GM18499 (cell line): ENCODE results near the gene NCOA7.
"Not testable (repeated sequence)": the region's sequence is repeated elsewhere in the genome, so short reads cannot be mapped to it uniquely, and the experiment has no call there.

ENCODE experiments used
- ATAC-seq: cut with Tn5 transposase; IDR thresholded peaks from one replicate; pipeline ENCODE4 v1.9.1; 2021; ENCODE audit warnings: moderate number of reproducible peaks; ENCODE audit not compliant: insufficient read depth, unreplicated experiment

NCOA7 gene

GRCh38 chr6:125957845-125958244 is 167.1 kb downstream of the NCOA7 start:
- no peak for ATAC-seq

- no peak for ATAC-seq
Observed at GRCh38 chr6:125959041-125959440, 168.3 kb downstream of the NCOA7 start.

GRCh38 chr6:125961117-125961516 is 170.4 kb downstream of the NCOA7 start:
- ATAC-seq: no peak

- no peak for ATAC-seq
Observed at GRCh38 chr6:125962900-125963497, 172.2 kb downstream of the NCOA7 start.

GRCh38 chr6:125963817-125964216 is 173.1 kb downstream of the NCOA7 start:
- no peak for ATAC-seq

- ATAC-seq: no peak
Observed at GRCh38 chr6:125966569-125966968, 175.8 kb downstream of the NCOA7 start.

GRCh38 chr6:125968493-125968892 is 177.7 kb downstream of the NCOA7 start:
- ATAC-seq: no peak

GRCh38 chr6:125970760-125971159 is 180.0 kb downstream of the NCOA7 start:
- no peak for ATAC-seq

- ATAC-seq: not testable (repeated sequence)
Observed at GRCh38 chr6:125972478-125972877, 181.7 kb downstream of the NCOA7 start.

- peak; percentile 55 for ATAC-seq
Observed at GRCh38 chr6:125974214-125974866, 183.6 kb downstream of the NCOA7 start.

- ATAC-seq: no peak
Observed at GRCh38 chr6:125979101-125979500, 188.3 kb downstream of the NCOA7 start.
